CD4-positive, alpha-beta T cell treated with Interleukin-12 subunit alpha and Interleukin-12 subunit beta, for 1 hour (primary cell): ENCODE data around the gene VAV3.
"Not testable (repeated sequence)": the region's sequence is repeated elsewhere in the genome, so short reads cannot be mapped to it uniquely, and the experiment has no call there.

Experiments used
- DNase-seq: peaks from one replicate; pipeline ENCODE4 v3.0.0-alpha.2; 2020

The VAV3 gene, protein sequence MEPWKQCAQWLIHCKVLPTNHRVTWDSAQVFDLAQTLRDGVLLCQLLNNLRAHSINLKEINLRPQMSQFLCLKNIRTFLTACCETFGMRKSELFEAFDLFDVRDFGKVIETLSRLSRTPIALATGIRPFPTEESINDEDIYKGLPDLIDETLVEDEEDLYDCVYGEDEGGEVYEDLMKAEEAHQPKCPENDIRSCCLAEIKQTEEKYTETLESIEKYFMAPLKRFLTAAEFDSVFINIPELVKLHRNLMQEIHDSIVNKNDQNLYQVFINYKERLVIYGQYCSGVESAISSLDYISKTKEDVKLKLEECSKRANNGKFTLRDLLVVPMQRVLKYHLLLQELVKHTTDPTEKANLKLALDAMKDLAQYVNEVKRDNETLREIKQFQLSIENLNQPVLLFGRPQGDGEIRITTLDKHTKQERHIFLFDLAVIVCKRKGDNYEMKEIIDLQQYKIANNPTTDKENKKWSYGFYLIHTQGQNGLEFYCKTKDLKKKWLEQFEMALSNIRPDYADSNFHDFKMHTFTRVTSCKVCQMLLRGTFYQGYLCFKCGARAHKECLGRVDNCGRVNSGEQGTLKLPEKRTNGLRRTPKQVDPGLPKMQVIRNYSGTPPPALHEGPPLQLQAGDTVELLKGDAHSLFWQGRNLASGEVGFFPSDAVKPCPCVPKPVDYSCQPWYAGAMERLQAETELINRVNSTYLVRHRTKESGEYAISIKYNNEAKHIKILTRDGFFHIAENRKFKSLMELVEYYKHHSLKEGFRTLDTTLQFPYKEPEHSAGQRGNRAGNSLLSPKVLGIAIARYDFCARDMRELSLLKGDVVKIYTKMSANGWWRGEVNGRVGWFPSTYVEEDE

GRCh38 chr1:107965110-107965991 is at the start of gene VAV3:
TSS of gene VAV3 (minus strand) at chr1:107965180. CDS start at chr1:107964869, 311 bp downstream.
- DNase-seq = peak; percentile 56

DNA sequence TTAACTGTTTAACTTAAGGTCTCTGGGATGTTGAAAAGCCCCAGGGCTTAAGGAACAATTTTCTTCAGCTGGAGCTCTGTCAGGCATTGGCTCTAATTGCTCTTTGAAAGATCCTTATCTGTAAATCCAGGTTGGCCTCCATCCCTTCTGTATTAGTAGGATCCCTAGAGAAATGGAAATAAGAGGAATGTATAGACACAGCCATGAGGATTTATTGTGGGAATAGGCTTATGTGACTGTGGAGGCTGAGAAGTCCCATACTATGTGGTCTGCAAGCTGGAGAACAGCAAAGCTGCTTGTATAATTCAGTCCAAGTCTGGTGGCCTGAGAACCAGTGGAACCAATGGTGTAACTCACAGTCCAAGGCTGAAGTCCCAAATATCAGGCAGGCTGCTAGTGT is 47.6 kb upstream of the VAV3 start:
- DNase-seq = no peak

- no peak for DNase-seq
Observed at GRCh38 chr1:108011295-108011694, 46.3 kb upstream of the VAV3 start.

- no peak for DNase-seq
Observed at GRCh38 chr1:108010581-108010980, 45.6 kb upstream of the VAV3 start.

GRCh38 chr1:108009603-108010195 is 44.7 kb upstream of the VAV3 start:
- no peak for DNase-seq

GRCh38 chr1:108007531-108007930 is 42.6 kb upstream of the VAV3 start:
- DNase-seq = no peak

- DNase-seq = no peak
Observed at GRCh38 chr1:108007070-108007469, 42.1 kb upstream of the VAV3 start.

DNA sequence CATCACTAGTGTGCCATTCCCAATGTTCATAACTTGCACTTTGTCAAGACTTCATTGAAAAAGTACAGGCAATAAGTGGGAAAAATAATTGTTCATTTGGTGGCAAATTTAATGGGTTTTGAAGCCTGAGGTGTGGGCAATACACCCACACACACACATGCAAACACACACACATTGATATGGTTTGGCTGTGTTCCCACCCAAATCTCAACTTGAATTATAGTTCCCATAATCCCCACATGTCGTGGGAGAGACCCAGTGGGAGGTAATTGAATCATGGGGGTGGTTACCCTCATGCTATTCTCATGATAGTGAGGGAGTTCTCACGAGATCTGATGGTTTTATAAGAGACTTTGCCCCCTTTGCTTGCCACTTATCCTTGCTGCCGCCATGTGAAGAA is 39.9 kb upstream of the VAV3 start:
- DNase-seq = not testable (repeated sequence)

DNA sequence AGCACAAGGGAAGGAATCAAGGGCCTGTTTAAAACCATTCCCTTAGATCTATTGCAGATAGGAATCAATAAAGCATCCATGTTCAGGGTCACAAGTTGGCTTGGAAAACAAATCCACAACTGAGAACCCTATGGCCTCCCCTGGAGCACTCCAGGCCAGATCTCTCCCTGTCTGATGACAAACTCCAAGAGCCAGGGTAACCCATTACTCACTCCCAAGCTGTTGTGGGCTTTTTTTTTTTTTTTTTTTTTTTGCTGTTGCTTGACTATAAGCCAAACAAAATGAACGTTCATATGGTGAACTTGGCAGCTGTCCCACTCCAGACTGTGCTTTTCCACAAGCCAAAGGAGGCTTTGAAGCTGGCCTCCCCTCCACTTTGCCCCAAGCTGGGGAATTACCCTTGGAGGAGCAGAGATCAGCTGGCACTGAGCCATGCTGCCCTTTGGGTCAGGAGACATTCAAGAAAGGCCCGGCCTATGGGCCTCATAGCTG is 35.7 kb upstream of the VAV3 start:
- DNase-seq = no peak

GRCh38 chr1:108000184-108000583 is 35.2 kb upstream of the VAV3 start:
- no peak for DNase-seq

DNA sequence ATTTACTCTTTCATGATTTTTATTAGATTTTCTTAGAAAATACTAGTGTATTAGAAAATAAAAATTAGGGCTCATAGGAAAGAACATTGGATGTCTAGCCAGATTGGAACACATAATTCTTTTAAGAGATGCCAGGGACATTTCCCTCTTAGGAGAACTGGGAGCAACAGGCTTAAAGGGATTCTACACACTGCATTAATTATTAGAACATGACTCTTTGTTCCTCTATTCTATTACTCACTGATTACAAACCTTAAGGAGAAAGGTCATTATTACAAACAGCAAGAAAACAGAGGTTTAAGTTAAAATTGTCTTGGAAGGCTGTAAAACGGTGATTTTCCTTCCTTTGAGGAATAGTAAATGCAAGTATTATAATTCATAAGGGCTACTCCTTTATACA is 32.9 kb upstream of the VAV3 start:
- DNase-seq = no peak

DNA sequence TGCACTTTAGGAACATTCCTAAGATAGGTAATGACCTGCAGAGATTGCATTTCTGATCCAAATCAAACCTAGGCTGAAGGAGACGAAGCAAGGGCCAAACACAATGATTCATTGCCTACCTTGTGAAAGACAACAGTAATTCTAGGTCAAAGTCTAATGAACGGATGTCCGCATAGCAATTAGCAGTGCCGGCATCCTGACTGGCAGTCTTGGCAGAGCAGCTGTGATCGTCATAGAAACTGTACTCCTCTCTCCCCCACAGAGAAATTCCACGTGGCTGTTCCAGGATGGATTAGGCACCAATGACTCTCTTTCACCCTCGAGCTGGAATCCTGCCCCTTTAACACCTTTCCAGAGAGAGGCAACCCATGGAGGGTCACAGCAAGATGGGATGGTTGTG is 28.9 kb upstream of the VAV3 start:
- no peak for DNase-seq

DNA sequence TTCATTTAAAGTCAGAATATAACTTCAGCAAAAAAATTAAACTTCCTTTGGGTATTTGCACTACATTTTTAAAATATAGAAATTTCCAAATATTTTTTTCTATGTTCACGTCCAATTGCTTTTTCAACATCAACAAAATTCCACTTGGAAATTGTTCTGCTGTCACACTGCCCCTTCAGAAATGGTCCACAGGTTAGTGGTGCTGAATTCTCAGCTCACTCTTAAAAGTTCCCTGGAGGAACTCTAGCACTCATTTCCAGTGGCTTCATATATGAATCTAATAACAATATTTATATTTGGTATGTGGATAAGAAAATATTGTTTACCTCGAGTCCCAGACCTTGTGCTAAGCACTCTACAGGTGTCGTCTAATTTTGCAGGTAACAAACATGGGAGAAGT is 27.4 kb upstream of the VAV3 start:
- no peak for DNase-seq

DNA sequence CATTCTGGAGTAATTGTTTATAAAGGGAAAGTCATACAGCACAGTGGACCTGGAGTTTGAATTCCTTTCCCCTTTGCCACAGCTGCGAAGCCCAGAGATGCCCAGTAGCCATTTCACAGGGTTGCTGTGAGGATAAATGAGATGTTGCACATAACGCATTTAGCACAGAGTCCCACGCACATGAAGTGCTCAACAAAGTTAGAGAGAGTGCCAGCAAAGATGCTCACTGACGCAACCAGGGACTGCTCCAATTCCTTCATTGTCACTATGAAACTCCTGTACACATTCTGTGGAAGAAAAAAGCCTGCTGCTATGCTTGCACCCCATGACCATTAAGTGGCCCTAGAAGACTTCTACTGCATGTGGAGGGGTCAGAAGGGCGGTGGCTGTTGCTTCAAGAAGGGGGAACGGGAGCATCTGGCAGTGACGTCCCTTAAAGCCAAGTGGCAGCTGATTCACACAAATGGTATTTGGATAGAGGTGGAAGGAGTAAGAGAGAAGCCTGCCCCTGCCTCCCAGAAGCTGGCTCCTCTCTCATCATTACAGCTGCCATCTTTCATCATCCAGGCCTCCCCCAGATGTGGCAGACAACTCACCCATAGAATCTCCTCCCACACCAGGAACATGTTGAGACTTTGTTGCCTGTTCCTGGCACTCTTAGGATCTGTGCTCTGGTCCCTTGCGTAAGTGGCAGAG is 26.5 kb upstream of the VAV3 start:
- DNase-seq = no peak

DNA sequence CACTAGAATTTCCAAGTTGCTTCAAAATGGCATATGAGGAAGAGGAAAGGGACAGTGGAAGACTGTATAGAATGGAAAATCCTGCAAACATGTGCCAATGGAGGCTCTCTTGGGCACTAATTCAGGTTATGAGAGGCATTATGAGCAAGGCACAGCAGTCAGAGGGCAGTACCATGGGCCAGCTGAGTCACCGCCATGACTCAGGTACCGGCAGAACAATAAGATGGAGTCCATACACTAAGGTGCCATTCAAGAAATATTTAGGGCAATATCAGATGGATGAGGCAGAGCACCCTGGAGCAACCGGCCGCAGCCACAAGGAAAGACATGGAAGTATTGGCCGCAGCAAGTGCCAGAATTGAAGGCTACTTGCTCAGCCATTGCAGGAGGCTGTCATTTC is 25.6 kb upstream of the VAV3 start:
- no peak for DNase-seq

GRCh38 chr1:107981277-107981676 is 16.3 kb upstream of the VAV3 start:
- no peak for DNase-seq

GRCh38 chr1:107979926-107980325 is 14.9 kb upstream of the VAV3 start:
- DNase-seq = no peak

- DNase-seq = no peak
Observed at GRCh38 chr1:107979088-107979487, 14.1 kb upstream of the VAV3 start.

DNA sequence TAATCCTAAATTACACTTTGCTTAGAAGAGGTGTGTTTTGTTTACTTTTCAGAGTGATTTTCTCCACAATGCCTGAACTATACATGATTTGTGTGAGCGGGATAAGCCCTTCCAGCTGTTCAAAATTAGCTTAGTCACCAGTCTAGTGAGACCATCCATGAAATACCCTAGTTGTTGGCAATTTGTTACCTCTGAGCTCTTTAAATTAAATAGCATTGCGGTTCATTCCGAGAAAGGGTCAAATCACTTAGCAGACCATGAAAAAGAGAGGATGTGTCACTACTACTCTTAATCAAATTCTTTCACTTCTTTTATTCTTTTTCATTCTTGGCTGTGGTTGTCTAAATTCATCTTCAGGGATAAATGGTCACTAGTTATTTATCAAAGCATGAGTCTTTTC is 11.9 kb upstream of the VAV3 start:
- no peak for DNase-seq

DNA sequence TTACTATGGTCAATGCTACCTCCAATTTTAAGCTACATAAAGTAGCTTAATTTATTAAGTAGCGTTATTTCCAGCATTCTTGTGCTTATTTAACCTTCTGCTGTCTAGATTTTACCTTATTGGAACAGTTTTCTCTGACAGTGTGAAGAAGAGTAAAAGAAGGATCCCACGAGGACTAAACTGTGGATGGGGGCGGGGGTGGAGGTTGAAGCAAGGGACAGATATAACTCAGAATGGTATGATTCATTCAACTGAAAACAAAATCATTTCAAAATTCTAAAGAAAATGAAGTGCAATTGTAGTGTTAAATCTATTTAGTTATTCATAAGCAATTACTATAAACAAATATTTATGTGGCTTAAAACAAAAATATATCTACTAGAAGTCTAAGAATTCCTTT is 11.5 kb upstream of the VAV3 start:
- DNase-seq = no peak

- DNase-seq = no peak
Observed at GRCh38 chr1:107975851-107976250, 10.9 kb upstream of the VAV3 start.

- DNase-seq = no peak
Observed at GRCh38 chr1:107974090-107974489, 9.1 kb upstream of the VAV3 start.
